HG02759 (cell line): ENCODE data around the gene TH.

Experiments used
- ATAC-seq: cut with Tn5 transposase; IDR thresholded peaks from one replicate; pipeline ENCODE4 v1.9.1; 2021; ENCODE audit warnings: mild to moderate bottlenecking, moderate library complexity; ENCODE audit not compliant: unreplicated experiment

Gene TH

GRCh38 chr11:2163428-2163978 is 8.1 kb downstream of the TH start:
- ATAC-seq, result no peak

GRCh38 chr11:2160736-2161259 is 10.8 kb downstream of the TH start, which contains the start of gene INS:
TSS of gene INS (minus strand) at chr11:2161209. CDS start at chr11:2160971, 238 bp downstream.
- ATAC-seq, result no peak

- ATAC-seq, result no peak
These were observed 11.8 kb downstream of the TH start for GRCh38 chr11:2159536-2160413.

GRCh38 chr11:2158966-2159365 is 12.6 kb downstream of the TH start:
- no peak for ATAC-seq

GRCh38 chr11:2158296-2158737 is 13.3 kb downstream of the TH start:
- no peak for ATAC-seq

- no peak for ATAC-seq
These were observed 14.1 kb downstream of the TH start for GRCh38 chr11:2157294-2158040.

- no peak for ATAC-seq
These were observed 15.0 kb downstream of the TH start for GRCh38 chr11:2156416-2157182.

GRCh38 chr11:2155511-2155910 is 16.1 kb downstream of the TH start:
- no peak for ATAC-seq

- ATAC-seq, result no peak
These were observed 16.7 kb downstream of the TH start for GRCh38 chr11:2154889-2155288.

- no peak for ATAC-seq
These were observed 17.4 kb downstream of the TH start for GRCh38 chr11:2154195-2154585.

GRCh38 chr11:2153581-2154194 is 17.9 kb downstream of the TH start:
- no peak for ATAC-seq

GRCh38 chr11:2151500-2152257 is 19.9 kb downstream of the TH start:
- no peak for ATAC-seq

GRCh38 chr11:2149864-2150847 is 21.5 kb downstream of the TH start:
- ATAC-seq, result no peak

GRCh38 chr11:2149460-2149859 is 22.2 kb downstream of the TH start:
- no peak for ATAC-seq

- ATAC-seq, result no peak
These were observed 23.0 kb downstream of the TH start for GRCh38 chr11:2148595-2148994.

- ATAC-seq, result no peak
These were observed 24.2 kb downstream of the TH start for GRCh38 chr11:2147391-2147790.

GRCh38 chr11:2146051-2146450 is 25.6 kb downstream of the TH start:
- no peak for ATAC-seq

GRCh38 chr11:2144544-2145248 is 26.9 kb downstream of the TH start:
- ATAC-seq, result no peak
